Stimulated activated CD4-positive, alpha-beta T cell treated with anti-CD3 and anti-CD28 coated beads, Interleukin-2, amount 100 ng/mL, for 24 hours (primary cell): Measurements from ENCODE around the gene LCAT.

Experiments
- DNase-seq, 2 donors: peaks; one replicate each; pipeline ENCODE4 v3.0.0-alpha.2; 2020

LCAT gene

DNA sequence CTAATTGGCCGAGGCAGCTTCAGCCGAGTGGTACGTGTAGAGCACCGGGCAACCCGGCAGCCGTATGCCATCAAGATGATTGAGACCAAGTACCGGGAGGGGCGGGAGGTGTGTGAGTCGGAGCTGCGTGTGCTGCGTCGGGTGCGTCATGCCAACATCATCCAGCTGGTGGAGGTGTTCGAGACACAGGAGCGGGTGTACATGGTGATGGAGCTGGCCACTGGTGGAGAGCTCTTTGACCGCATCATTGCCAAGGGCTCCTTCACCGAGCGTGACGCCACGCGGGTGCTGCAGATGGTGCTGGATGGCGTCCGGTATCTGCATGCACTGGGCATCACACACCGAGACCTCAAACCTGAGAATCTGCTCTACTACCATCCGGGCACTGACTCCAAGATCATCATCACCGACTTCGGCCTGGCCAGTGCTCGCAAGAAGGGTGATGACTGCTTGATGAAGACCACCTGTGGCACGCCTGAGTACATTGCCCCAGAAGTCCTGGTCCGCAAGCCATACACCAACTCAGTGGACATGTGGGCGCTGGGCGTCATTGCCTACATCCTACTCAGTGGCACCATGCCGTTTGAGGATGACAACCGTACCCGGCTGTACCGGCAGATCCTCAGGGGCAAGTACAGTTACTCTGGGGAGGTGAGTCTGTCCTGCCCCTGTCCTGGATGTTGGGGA is 34.7 kb downstream of the LCAT start:
- DNase-seq, result no peak

GRCh38 chr16:67907397-67908180 is 36.3 kb downstream of the LCAT start:
- no peak for DNase-seq

DNA sequence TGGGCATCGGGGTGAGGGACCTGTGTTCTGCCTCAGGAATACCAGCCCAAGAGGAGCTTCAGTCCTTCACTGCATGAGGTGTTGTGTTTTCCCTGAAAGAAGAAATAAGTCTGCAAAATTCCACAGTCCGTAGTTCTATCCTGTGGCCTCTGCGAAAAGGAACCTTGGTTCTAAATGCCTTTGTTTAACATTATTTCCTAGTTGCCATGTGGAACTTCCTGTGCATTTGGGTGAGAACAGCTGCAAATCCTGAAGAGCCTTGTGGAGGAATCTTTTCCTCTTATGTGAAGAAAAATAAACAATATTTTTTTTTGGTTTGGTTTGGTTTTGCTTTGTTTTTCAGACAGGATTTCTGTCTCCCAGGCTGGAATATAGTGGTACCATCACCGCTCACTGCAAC is 41.1 kb downstream of the LCAT start:
- no peak for DNase-seq

DNA sequence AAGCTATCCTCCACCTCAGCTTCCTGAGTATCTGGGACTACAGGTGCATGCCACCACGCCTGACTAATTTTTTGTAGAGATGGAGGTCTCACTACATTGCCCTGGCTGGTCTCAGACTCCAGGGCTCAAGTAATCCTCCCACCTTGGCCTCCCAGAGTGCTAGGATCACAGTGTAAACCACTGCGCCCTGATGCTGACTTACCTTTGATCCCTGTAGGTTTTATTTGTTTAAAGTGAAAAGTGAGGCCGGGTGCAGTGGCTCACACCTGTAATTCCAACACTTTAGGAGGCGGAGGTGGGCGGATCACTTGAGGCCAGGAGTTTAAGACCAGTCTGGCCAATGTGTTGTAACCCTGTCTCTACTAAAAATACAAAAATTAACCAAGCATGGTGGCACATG is 42.2 kb downstream of the LCAT start:
- DNase-seq, result no peak

- DNase-seq, result no peak
These were observed 46.7 kb downstream of the LCAT start for GRCh38 chr16:67897231-67897630.

DNA sequence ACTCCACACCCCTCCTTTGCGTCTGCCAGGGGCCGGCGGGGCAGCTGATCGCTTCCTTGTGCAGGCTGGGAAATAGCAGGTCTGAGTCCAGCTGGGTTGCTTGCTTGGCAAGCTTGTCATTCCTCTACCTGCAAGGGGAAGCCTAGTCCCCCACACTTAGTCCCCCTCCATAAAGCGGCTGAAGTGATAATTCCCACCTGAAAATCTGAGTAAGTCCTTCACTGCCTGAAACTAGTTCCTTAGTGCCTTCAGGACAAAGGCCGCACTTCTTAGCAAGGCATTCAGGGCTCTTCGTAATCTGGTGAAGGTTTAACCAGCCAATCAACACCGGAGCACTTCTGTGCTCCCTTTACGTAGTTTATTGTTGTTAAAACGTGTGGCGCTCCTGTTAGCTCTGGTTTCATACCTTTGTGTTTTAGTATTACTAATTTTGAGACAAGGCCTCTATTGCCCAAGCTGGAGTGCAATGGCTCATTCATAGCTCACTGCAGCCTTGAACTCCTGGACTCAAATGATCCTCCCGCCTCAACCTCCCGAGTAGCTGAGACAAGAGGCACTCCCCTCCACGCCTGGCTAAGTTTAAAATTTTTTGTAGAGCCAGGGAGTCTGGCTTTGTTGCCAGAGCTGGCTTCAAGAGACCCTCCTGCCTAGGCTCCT is 50.0 kb downstream of the LCAT start:
- DNase-seq, result no peak

DNA sequence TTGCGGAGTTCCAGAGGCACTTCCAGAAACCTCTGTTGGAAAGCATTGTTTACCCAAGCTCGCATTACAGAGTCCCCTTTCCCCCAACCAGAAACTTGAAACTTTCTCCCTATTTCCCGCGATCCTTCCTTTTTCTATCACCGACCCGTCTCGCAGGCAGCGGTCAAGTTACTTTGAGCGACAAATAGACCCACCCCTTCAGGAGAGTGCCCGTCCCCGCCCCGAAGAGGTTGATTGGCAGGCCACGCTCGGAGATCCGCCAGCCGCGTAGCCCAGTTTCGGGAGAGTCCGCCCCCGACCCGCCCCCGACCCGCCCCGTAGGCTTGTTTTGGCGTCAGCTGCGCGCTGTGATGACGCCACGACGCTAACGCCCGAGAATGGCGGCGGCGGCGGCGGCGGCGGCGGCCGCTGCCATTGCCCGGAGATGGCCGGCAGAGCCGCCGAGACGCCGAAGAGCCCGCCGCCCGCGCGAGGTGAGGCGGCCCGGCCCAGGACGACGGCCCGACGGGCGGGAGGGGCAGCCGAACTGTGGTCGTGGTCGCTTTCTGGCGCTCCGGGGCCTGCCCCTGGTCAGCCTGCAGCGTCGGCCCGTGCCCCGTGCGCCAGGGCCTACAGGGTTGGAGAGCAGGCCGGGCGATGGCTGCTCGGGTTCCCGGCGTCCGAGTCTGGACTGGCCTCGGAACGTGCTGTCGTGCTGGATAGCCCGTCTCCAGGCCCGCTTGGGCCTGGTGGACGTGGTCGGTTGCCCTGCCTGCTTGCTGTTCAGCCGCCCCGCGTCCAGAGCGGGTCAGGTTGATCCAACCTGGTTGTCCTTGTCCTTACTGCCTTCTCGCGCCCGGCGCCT is 50.8 kb downstream of the LCAT start, which contains the start of gene PSKH1:
PSKH1 (plus strand) TSS at position 356 of the 844 bp plus-strand sequence. CDS start 15,496 bp downstream, outside the sequence.
- DNase-seq, result peak; percentile 95 to 96

DNA sequence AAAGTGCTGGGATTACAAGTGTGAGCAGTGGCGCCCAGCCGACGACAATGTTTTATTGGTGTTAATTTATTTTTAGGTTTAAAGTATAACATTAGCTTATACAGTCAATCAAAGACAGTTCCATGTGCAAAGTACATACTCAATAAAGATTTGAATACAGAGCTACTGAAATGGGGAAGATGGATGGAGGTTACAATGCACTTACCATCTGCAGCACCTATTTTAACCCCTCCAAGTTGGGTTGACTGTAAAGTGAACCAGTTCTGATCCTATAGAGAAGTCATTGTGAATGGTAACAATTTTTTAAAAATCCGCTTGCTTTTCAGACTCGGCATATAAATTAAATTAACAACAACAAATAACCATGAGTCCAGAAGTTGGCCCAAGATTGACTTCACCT is 51.5 kb downstream of the LCAT start:
- no peak for DNase-seq
